ENCODE measurements around the gene MRPL14. TPM values are rescaled to one million over a fixed set of nuclear protein-coding genes. Genes with fewer than 3 reads are reported as not detected.

MRPL14 gene
- total and polyA plus RNA-seq, 9 of the 15 experiments (the other 6 are each of a cell fraction or from before 2014, with no cell fraction given): 126 to 424 (median 165) TPM

DNA sequence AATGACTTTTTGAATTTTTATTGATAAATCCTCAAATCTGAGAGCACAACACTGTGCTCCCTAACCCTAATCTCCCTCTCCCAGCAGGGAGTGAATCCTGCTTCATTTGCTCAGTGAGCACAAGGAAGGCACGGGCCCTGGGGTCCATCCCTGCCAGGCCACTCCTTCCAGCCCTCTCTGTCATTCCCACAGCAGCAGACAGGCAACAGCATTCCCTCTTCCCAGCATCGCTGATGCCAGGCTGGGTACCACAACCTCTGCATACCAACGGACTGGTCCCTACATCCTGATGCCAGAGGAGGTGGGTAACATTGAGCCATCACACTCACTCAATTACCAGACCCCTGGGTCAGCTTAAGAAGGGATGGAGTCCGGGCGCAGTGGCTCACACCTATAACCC lies 34.2 kb downstream of the MRPL14 start (continued):
- TF ChIP-seq HMG20B (CRISPR knock-in tag; IDR thresholded peaks at IDR 0.05): no peak

DNA sequence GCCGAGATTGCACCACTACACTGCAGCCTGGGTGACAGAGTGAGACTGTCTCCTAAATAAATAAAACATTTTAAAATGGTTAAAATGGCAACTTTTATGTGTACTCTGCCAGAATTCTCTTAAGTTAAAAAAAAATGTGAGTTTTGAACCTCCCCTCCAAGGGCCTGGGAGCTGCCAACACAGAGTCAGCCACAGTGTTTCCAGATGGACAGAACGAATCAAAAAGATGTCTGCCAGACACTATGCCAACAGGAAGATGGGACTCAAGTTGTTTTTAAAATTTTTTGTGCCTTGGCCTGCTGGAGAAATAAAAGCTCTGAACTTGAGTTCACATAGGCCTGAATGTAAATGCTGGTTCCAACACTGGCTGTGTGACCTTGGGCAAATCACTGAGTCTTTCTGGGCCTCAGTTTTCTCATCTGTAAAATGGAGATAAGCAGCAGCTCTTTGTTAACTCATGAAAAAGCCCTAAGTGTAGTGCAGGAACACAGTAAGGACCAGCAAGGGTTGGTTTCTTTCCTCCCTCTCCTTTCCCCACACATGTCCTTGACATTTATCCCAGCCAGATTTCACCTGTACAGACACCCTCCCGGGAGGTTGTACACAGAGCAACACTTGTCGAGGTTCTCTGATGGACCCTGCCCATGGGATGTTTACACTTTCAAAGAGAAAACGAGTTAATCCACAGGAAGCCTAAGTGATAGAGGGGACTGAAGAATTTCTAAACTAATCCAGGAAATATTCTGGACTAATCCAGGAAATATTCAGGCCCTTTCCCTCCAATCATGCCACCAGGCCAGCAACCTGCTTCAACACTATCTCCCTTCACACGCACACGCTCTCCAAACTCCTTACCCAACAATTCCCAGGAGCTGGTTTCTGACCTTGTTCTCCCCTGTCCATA lies 35.0 kb downstream of the MRPL14 start:
- CTCF ChIA-PET (ENCODE audit: low intra/inter-chr PET ratio): interaction anchor here (0.6 kb wide), 1 partner anchor 322 kb away, joined by 3 read pairs; the partner anchor contains the start of gene VEGFA
- Histone ChIP-seq H3K9me3 (replicated peaks; ENCODE audit: control insufficient read depth, insufficient read depth, low read depth, low read length) (no peaks in the 10 kb centered on the region), H3K36me3 (ENCODE audit: control insufficient read depth, insufficient read depth, low read length) (peaks cover 50% of the 10 kb centered on the region; the same call in 2 of the 3 replicates), H2AFZ (ENCODE audit: low read depth, low read length) (no peak overlapping the region), H3K79me2 (ENCODE audit: control insufficient read depth, insufficient read depth, low read length) (no peaks in the 10 kb centered on the region), H3K4me1 (replicated peaks in 1 of 2; ENCODE audit: control insufficient read depth in 2 of 2, insufficient read depth in 2 of 2, low read length in 2 of 2) (peaks cover 0 to 4% of the 10 kb centered on the region in 2 experiments; a peak in 3 of 5 replicates), H4K20me1 (replicated peaks; ENCODE audit: control insufficient read depth, insufficient read depth, low read length) (peaks cover 6% of the 10 kb centered on the region; the same call in 1 of the 2 replicates), H3K27ac (ENCODE audit: extremely low read depth, low read depth, low read length) (no peak overlapping the region), H3K4me2 (ENCODE audit: insufficient read depth, low read length) (no peak overlapping the region), H3K4me3 (no peak overlapping the region), H3K9ac (ENCODE audit: insufficient read depth in 1 of 2, low read depth in 2 of 2, low read length in 2 of 2) (no peak overlapping the region), H3K27me3 (ENCODE audit: control insufficient read depth in 2 of 2, insufficient read depth in 2 of 2, low read length in 2 of 2) (no peaks in the 10 kb centered on the region), H3K9me1 (ENCODE audit: control insufficient read depth, insufficient read depth, low read length) (no peaks in the 10 kb centered on the region)
- FAIRE-seq: no peak
- in situ Hi-C loops (cut with MboI): no loop called here
- 82% methylated on average over 7 of the region's 7 CpGs for WGBS (ENCODE audit: insufficient coverage, low coverage, missing lambda C conversion rate)
- intact Hi-C loops (cut with micrococcal nuclease): loop anchor here (10.0 kb wide), 1 partner anchor 243 kb away; no protein-coding TSS in a partner anchor
- ATAC-seq: no peak
- no TSS peak for BruUV-seq (replicated peaks)
- no peak for DNase-seq (ENCODE audit: extremely low read depth in 1 of 4, low spot score in 3 of 4)
- POLR2A ChIA-PET: interaction anchor here (0.6 to 1.4 kb wide), 6 partner anchors 28 to 334 kb away, joined by 3 read pairs; partner anchors contain the start of gene HSP90AB1
- TF ChIP-seq, protein P1, sequence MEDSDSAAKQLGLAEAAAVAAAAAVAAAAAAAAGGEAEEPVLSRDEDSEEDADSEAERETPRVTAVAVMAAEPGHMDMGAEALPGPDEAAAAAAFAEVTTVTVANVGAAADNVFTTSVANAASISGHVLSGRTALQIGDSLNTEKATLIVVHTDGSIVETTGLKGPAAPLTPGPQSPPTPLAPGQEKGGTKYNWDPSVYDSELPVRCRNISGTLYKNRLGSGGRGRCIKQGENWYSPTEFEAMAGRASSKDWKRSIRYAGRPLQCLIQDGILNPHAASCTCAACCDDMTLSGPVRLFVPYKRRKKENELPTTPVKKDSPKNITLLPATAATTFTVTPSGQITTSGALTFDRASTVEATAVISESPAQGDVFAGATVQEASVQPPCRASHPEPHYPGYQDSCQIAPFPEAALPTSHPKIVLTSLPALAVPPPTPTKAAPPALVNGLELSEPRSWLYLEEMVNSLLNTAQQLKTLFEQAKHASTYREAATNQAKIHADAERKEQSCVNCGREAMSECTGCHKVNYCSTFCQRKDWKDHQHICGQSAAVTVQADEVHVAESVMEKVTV (CRISPR knock-in tag; IDR thresholded peaks at IDR 0.05): no peak
- TF ChIP-seq EP400 (IDR thresholded peaks at IDR 0.05) (no peak), MCM5 (IDR thresholded peaks at IDR 0.05; ENCODE audit: low read depth) (no peak), NR2C1 (IDR thresholded peaks at IDR 0.05) (no peak), NR2C1 (tag; IDR thresholded peaks at IDR 0.05) (no peak), ZNF197 (CRISPR knock-in tag; IDR thresholded peaks at IDR 0.05; ENCODE audit: low read depth) (no peak), ZNF780A (CRISPR knock-in tag; IDR thresholded peaks at IDR 0.05) (no peak), RCOR1 (IDR thresholded peaks at IDR 0.05; ENCODE audit: borderline replicate concordance in 1 of 2, low read depth in 2 of 2, low read length in 2 of 2) (peak in 1 of 2 experiments; percentile 59; a peak in 1 of 4 replicates), ESRRA (IDR thresholded peaks at IDR 0.05; ENCODE audit: borderline replicate concordance, low read depth) (peak; percentile 65), POLR2A (conservative IDR thresholded peaks at IDR 0.05) (no peak), SMARCE1 (IDR thresholded peaks at IDR 0.05) (no peak), TAF7 (tag; IDR thresholded peaks at IDR 0.05) (no peak), XRCC3 (IDR thresholded peaks at IDR 0.05) (no peak), KAT2B (IDR thresholded peaks at IDR 0.05; ENCODE audit: low read depth, low read length) (no peak), BCOR (IDR thresholded peaks at IDR 0.05) (peak; percentile 68; the same call in 1 of the 2 replicates), JUN (IDR thresholded peaks at IDR 0.05; ENCODE audit: borderline replicate concordance, low read depth, low read length) (no peak), JUN (CRISPR knock-in tag; IDR thresholded peaks at IDR 0.05; ENCODE audit: borderline replicate concordance) (no peak)
- TF ChIP-seq, protein P2, sequence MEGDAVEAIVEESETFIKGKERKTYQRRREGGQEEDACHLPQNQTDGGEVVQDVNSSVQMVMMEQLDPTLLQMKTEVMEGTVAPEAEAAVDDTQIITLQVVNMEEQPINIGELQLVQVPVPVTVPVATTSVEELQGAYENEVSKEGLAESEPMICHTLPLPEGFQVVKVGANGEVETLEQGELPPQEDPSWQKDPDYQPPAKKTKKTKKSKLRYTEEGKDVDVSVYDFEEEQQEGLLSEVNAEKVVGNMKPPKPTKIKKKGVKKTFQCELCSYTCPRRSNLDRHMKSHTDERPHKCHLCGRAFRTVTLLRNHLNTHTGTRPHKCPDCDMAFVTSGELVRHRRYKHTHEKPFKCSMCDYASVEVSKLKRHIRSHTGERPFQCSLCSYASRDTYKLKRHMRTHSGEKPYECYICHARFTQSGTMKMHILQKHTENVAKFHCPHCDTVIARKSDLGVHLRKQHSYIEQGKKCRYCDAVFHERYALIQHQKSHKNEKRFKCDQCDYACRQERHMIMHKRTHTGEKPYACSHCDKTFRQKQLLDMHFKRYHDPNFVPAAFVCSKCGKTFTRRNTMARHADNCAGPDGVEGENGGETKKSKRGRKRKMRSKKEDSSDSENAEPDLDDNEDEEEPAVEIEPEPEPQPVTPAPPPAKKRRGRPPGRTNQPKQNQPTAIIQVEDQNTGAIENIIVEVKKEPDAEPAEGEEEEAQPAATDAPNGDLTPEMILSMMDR (IDR thresholded peaks at IDR 0.05 in 2 of 3, conservative IDR thresholded peaks at IDR 0.05 in 1 of 3; ENCODE audit: insufficient read depth in 2 of 3, low read depth in 1 of 3, low read length in 3 of 3): no peak

Measured in K562 (cell line).